ENCODE data around the gene ACHE. TPM values are rescaled to one million over a fixed set of nuclear protein-coding genes. Genes with fewer than 3 reads are reported as not detected.
A peak's percentile ranks its signal among the peaks of the same experiment; 100 is the strongest.

ACHE gene
- total and polyA plus RNA-seq, 2 donors (not counting 1 experiment from before 2014, with no cell fraction given): under 0.01 to 0.07 TPM

GRCh38 chr7:100890653-100891567, 4.8 kb downstream of the ACHE start:
- Histone ChIP-seq H2AFZ (ENCODE audit: low read length) (peak overlapping the region; percentile 36), H3K4me3 (replicated peaks in 1 of 4; ENCODE audit: control extremely low read depth in 1 of 4, insufficient read depth in 1 of 4, low read depth in 3 of 4, low read length in 4 of 4) (peak overlapping the region in 2 of 4 experiments; percentile 60 to 63), H3K9ac (ENCODE audit: insufficient read depth, low read length) (no peak overlapping the region), H3K4me2 (ENCODE audit: extremely low read depth, insufficient read depth, low read length) (peak overlapping the region; percentile 73), H3K36me3 (ENCODE audit: control insufficient read depth, insufficient read depth, low read length) (peaks cover 25% of the 10 kb centered on the region), H3K27me3 (ENCODE audit: control insufficient read depth, insufficient read depth, low read length) (peaks cover 8% of the 10 kb centered on the region), H3K27ac (ENCODE audit: insufficient read depth, low read length) (peak overlapping the region; percentile 21), H3K9me3 (ENCODE audit: control insufficient read depth, insufficient read depth, low read depth, low read length) (no peaks in the 10 kb centered on the region), H3K4me1 (ENCODE audit: control insufficient read depth, extremely low read depth, insufficient read depth, low read length) (peaks cover 11% of the 10 kb centered on the region), H4K20me1 (ENCODE audit: control insufficient read depth, extremely low read depth, insufficient read depth, low read length) (no peaks in the 10 kb centered on the region), H3K79me2 (ENCODE audit: control insufficient read depth, insufficient read depth, low read length) (peaks cover 14% of the 10 kb centered on the region)
- no peak for TF ChIP-seq EZH2 (IDR thresholded peaks at IDR 0.05; ENCODE audit: low read length, missing control alignments)
- no peak for TF ChIP-seq CTCF (conservative IDR thresholded peaks at IDR 0.05 in 1 of 2, IDR thresholded peaks at IDR 0.05 in 1 of 2; ENCODE audit: low read depth in 1 of 2, low read length in 2 of 2)
- DNase-seq (ENCODE audit: low read depth in 2 of 2): no peak

DNA sequence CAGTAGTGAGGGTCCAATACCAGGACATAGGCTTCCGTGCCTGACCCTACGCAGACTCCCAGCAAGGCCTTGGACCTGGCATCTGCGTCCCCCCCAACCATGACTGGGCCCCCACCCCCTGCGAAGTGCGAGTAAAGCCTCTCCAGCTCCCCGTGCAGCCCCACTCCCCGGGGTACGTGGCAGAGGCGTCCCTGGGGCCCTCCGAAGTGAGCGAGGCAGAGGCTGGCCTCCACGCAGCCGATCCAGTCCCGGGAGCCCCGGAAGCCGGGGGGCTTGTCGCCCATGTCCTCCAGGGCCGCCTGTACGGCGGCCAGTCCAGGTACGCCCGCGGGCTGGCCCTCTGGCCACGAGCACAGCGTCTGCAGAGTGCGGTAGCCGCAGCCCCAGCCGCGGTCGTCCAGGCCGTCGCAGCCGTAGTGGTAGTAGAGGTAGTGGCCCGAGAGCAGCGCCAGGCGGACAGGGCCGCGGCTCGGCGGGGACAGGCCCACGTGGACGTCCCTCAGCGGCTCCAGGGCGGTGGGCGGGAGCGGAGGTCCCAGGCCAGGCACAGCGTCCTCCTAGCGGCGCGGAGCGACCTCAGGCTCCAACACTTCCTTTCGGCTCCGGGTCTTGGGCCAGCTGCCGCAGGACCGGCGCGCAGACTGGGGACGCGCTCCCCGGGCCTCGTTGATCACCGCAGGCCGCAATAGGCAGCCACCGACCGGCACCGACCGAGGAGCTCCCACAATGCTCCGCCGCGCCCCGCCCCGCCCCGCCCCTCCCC, 6.5 kb downstream of the ACHE start, which contains the start of gene UFSP1:
UFSP1 (minus strand) TSS at position 728 of the 763 bp plus-strand sequence; CDS start at position 284, 444 bp downstream.
- Histone ChIP-seq H3K9me3 (ENCODE audit: control insufficient read depth, insufficient read depth, low read depth, low read length) (no peaks in the 10 kb centered on the region), H3K4me2 (ENCODE audit: extremely low read depth, insufficient read depth, low read length) (peak within 1 kb of the TSS; percentile 81), H3K9ac (ENCODE audit: insufficient read depth, low read length) (peak within 1 kb of the TSS; percentile 79), H3K4me1 (ENCODE audit: control insufficient read depth, extremely low read depth, insufficient read depth, low read length) (peaks cover 11% of the 10 kb centered on the region), H2AFZ (ENCODE audit: low read length) (peak within 1 kb of the TSS; percentile 65), H4K20me1 (ENCODE audit: control insufficient read depth, extremely low read depth, insufficient read depth, low read length) (no peaks in the 10 kb centered on the region), H3K79me2 (ENCODE audit: control insufficient read depth, insufficient read depth, low read length) (peaks cover 14% of the 10 kb centered on the region), H3K27ac (ENCODE audit: insufficient read depth, low read length) (peak within 1 kb of the TSS; percentile 80), H3K36me3 (ENCODE audit: control insufficient read depth, insufficient read depth, low read length) (peaks cover 39% of the 10 kb centered on the region), H3K27me3 (ENCODE audit: control insufficient read depth, insufficient read depth, low read length) (no peaks in the 10 kb centered on the region), H3K4me3 (replicated peaks in 1 of 4; ENCODE audit: control extremely low read depth in 1 of 4, insufficient read depth in 1 of 4, low read depth in 3 of 4, low read length in 4 of 4) (peak within 1 kb of the TSS; percentile 61 to 77 (median 66))
- TF ChIP-seq CTCF (conservative IDR thresholded peaks at IDR 0.05 in 1 of 2, IDR thresholded peaks at IDR 0.05 in 1 of 2; ENCODE audit: low read depth in 1 of 2, low read length in 2 of 2) (no peak), EZH2 (IDR thresholded peaks at IDR 0.05; ENCODE audit: low read length, missing control alignments) (no peak)
- no peak for DNase-seq (ENCODE audit: low read depth in 2 of 2)
